Right renal cortex interstitium (tissue), 3 donors: Measurements from ENCODE around the gene ABCB8. TPM values are rescaled to one million over a fixed set of nuclear protein-coding genes. Genes with fewer than 3 reads are reported as not detected.

Source experiments
- DNase-seq, 3 donors: peaks; one replicate each; pipeline ENCODE4 v3.0.0-alpha.2; 2013; ENCODE audit warnings: low read depth in 3 of 3, low spot score in 2 of 3
- polyA plus RNA-seq, 3 donors: library from polyadenylated mRNA; unstranded; fragments of 120-200 nt; gene quantifications; one replicate each; pipeline ENCODE4 v1.2.1, GENCODE V29; 2013; ENCODE audit not compliant: insufficient read length in 3 of 3

ABCB8 gene
- polyA plus RNA-seq, 3 donors: 15.2 to 18.4 (median 15.5) TPM

DNA sequence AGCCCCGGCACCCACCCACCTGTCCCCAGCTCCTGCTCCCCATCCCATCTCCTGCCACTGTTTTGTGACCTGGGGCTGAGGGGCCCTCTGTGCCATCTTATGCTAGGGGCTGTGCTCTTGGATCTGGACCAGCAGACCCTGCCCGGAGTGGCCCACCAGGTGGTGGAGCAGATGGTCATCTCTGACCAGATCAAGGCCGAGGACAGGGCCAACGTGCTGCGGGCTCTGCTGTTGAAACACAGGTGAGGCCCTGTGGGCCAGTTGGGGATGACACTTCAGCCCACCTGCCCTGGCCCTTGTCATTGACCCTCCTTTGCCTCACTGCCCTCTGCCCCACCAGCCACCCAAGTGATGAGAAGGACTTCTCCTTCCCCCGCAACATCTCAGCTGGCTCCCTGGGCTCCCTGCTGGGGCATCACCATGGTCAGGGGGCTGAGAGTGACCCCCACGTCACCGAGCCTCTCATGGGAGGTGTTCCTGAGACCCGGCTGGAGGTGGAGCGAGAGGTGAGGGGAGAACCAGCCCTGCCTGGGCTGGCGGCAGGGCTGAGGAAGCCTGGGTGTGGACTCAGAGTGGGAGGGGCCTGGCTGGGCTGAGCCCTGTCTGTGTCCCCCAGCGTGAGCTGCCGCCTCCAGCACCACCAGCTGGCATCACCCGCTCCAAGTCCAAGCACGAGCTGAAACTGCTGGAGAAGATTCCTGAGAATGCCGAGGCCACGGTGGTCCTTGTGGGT lies 41.8 kb downstream of the ABCB8 start:
- no peak for DNase-seq

DNA sequence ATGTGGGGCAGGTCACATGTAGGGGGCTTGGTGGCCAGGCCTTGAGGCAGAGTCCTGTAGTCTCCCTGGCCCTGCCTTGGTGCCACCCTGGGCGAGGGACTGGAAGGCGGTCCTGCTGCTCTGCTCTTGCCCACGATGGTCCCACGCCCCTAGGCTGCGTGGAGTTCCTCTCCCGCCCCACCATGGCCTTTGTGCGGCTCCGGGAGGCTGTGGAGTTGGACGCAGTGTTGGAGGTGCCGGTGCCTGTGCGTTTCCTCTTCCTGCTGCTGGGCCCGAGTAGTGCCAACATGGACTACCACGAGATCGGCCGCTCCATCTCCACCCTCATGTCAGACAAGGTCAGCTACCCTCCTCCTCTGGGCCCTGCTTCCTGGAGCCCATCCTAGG lies 42.3 kb downstream of the ABCB8 start:
- DNase-seq: no peak

DNA sequence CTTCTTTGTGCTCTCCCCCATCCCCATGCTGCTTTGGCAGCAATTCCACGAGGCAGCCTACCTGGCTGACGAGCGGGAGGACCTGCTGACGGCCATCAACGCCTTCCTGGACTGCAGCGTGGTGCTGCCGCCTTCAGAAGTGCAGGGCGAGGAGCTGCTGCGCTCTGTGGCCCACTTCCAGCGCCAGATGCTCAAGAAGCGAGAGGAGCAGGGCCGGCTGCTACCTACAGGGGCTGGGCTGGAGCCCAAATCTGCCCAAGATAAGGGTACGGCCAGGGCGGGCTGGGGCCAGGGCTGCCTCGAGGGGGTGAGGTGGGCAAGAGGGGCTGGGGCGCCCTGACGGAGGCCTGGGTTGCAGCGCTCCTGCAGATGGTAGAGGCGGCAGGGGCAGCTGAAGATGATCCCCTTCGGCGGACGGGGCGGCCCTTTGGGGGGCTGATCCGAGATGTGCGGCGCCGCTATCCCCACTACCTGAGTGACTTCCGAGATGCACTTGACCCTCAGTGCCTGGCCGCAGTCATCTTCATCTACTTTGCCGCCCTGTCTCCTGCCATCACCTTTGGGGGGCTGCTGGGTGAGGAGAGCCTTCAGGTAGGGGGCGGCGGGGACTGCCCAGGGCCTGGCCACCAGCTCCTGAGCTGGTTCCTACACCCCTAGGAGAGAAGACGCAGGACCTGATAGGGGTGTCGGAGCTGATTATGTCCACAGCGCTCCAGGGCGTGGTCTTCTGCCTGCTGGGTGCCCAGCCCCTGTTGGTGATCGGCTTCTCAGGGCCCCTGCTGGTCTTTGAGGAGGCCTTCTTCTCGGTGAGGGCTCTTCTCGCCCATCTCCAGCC lies 43.0 kb downstream of the ABCB8 start:
- no peak for DNase-seq

DNA sequence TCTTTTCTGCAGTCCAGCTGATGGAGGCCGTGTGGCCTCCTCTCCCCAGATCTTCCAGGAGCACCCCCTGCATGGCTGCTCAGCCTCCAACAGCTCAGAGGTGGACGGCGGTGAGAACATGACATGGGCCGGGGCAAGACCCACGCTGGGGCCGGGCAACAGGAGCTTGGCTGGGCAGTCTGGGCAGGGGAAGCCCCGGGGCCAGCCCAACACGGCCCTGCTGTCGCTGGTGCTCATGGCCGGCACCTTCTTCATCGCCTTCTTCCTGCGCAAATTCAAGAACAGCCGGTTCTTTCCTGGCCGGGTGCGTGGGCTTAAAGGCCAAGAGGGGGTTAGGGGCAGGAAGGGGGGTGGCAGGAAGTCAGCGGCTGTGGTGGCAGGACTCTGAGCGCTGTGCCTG lies 45.7 kb downstream of the ABCB8 start:
- DNase-seq: no peak

DNA sequence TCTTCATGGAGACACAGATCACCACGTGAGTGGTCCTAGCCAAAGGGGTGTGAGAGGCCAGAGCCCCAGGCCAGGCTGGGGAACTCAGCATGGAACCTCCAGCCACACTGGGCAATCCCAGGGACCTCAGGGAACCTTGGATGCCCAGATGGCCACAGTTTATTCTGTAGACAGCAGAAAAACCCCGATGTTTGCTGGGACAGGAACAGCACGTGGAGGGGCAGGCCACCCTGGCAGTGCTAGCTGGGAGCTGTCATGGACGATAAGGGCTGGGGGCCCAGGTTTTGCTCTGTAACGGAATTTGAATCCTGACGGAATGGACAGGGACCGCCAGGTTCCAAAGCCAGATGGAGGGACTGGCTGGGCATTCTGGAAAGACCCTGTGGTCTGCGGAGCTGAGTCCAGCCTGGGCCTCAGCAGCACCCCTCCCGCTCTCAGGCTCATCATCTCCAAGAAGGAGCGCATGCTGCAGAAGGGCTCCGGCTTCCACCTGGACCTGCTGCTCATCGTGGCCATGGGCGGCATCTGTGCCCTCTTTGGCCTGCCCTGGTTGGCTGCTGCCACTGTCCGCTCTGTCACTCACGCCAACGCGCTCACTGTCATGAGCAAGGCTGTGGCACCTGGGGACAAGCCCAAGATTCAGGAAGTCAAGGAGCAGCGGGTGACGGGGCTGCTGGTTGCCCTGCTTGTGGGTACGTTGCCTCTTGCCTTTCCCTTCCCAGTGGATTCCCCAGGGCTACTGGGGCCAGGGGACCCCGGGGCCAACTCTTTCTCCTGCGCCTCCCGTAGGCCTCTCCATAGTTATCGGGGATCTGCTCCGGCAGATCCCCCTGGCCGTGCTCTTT lies 46.8 kb downstream of the ABCB8 start:
- DNase-seq: no peak

DNA sequence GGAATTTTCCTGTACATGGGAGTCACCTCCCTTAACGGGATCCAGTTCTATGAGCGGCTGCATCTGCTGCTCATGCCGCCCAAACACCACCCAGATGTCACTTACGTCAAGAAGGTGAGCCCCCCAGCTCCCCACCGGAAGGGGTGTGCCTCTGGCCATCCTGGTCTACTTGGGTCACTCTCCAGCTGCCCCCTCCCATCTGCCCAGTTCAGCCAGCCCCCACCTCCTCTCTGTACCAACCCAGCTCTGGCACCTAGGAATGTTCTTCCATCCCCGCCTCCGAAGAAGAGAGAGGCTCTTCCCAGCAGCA lies 47.4 kb downstream of the ABCB8 start:
- no peak for DNase-seq

DNA sequence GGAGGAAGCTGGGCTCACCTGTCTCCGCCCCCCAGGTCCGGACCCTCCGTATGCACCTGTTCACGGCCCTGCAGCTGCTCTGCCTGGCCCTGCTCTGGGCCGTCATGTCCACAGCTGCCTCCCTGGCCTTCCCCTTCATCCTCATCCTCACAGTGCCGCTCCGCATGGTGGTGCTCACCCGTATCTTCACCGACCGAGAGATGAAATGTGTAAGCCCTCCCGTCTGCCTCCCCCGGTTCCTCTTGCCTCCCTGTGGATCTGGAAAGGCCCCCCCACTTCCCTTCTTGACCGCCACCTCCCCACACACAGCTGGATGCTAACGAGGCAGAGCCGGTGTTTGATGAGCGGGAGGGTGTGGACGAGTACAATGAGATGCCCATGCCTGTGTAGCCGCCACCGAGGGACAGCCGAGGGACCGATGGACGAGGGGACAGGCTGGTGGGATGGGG lies 47.8 kb downstream of the ABCB8 start:
- no peak for DNase-seq

DNA sequence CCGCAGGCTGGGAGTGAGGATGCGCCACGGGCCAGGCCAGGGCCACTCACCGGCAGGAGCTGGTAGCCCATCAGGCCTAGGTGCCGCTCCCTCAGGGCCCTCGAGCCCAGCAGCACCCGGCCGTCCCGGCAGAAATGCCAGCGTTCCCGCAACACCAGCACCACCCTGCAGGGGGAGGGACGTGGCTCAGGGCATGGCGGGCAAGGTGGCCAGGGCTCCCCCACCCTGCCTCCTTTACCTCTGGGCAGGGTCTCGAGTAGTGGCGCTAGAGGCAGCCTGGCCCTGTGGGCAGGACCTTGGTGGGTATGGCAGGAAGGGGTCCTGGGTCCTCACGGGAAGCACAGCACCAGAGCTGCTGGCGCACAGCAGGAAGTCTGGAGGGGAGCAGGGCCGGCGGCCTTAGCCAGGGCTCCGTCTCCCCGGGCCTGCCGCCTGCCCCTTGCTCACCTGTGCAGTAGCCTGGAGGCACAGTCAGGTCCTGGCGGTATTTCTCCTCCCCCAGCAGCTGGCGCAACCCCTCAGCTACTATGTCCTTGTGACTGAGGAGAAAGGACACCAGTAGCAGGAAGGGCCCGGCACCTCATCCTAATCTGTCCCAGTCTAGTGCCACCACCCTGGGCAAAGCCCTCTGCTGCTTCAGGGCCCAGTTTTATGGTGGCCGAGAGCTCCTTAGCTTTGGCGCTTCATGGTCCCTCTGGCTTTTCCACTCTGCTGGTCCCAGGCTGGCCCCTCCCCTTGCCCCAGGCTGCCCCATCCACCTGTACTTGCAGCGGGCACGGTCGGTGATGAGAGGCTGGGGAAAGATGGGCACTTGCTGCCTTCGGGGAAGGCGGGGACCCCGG lies 48.8 kb downstream of the ABCB8 start:
- no peak for DNase-seq

DNA sequence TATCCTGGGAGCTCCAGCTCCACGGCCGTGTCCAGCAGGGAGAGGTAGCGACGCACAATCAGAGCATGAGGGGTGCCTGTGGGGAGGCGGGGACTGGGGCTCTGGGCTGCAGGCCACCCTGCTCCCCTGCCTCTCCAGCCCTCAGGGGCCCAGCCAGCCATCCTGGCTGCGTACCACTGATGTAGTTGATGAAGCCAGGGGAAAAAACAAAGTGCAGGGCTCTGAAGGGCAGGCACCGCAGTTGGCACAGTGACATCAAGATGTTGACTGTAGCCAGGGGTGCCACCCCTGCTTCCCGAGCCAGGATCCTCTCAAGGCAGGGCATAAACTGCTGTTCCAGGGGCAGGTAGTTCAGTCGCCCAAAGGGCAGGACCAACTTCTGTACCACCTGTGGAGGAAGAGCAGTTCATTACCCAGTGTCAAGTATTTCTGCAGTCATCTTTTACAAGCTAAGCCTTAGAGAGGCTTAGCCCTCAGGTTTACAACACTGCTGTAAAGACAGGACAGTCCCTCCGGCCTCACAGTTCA lies 49.5 kb downstream of the ABCB8 start:
- DNase-seq: no peak

DNA sequence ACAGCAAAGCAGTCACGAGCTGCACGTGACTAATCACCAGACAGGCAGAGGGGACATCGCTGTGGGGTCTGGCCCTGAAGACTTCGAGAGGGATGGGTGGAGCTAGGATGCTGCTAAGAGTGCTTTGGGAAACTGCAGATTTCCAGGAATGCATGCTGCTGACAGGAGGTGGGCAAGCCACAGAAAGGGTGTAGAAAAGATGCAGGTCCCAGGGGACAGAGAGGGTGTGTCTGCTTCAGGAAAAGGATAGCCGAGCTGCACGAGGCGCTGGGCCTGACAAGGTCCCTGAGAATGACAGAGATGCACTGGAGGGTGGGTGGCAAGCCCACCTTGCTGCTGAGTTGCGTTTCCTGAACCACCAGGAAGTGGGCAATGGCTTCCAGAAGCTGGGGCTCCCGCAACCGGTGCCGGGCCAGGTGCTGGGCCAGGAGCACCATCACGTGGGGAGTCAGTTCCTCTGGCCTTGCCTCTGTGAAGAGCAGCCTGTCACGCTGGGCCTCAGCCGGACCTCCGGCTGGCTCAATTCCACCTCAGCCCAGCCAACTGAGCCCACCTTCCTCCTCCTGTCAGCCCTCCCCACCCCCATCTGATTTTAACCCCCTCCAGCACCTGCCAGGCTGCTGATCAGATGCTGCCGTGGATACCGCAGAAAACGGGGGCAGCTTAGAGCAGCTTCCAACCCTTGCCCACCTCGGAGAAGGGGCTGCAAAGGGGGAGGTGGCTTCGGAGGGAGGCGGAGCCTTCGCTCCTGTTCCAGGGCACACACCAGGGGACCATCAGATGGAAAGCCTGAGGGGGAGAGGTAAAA lies 50.2 kb downstream of the ABCB8 start:
- no peak for DNase-seq

DNA sequence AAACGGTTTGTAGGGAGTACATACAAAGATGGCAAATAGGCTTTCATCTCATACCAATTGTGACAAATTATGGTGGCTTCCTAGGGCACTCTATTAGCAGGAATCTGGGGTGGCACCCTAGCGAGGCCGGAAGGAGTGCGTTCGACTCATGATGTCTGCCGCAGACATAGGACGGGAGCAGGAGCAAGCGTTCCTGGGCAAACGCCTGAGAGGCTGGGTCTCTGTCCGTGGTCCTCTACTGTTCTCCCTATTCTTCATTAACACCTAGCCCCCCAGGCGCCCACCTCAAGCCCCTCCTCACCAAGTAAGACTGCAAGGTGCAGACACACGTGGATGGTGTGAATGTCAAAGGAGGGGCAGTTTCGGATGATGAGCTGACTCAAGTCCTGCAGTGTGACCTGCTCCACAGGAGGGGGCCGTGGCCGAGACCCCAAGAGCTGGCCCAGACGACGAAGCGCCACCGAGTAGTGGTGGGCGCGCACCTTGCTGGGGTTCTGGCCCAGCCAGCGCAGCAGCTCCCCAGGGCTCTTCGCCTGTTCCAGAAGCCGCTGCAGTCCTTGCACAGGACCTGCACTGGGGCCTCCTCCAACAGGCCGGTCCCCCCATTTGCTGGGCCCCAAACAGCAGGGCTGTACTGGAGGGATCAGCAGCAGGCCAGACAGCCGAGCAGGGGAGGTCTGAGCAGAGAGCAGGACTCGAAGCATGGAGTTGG lies 51.1 kb downstream of the ABCB8 start:
- DNase-seq: no peak

DNA sequence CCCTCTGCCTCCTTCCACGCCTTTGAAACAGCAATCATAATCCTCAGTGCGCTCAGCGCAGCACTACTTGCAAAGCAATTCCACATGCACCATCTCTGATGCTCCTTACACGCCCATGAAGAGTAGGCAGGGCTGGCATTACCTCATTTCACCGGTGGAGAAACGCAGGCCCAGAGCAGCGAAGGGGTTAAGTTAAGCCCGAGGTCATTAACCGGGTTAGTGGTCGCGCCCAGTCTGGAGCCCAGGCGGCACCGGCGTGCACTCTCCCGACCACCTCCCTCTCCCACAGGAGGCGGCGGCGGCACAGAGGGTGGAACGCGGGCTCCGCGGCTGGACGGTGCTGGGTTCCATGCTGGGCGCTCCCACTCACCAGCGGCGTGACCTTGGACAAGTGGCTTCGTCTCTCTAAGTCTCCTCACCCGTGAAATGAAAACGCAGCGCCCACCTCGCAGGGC lies 51.8 kb downstream of the ABCB8 start:
- DNase-seq: no peak

DNA sequence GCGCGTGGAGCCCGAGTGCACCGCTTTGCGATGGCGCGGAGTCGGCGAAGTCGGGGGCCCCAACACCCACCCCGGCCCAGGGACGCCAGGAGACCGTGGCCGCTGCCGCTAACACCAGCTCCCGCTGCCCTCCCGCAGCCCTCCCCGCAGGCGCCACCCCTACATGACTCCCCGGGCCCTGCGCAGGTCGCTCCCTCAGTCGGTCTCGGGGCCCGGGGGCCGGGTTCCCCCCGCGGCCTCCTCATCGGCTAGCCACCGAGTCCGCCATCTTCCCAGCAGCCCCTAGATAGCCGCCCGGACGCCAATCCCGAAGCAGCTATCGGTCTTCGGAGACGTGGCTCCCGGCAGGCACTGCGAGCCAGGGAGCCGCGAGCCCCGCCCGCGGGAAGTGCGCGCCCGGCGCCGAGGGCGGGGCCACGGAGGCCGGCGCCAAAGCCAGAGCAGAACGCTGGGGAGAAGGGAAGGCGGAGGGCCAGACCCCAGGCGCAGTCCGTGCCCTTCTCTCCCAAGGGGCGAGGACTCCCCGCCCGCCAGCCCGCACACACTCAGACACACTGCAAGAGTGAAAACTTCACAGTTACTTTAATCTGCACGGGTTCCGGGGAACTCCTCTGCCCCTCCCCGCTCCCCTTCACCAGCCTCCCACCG lies 52.4 kb downstream of the ABCB8 start, which contains the start of gene FASTK:
Gene FASTK (minus strand): TSS at position 288 of the 648 bp plus-strand sequence. CDS start 43 bp downstream, at position 245.
- DNase-seq: peak in 1 of 3 donors; percentile 88

DNA sequence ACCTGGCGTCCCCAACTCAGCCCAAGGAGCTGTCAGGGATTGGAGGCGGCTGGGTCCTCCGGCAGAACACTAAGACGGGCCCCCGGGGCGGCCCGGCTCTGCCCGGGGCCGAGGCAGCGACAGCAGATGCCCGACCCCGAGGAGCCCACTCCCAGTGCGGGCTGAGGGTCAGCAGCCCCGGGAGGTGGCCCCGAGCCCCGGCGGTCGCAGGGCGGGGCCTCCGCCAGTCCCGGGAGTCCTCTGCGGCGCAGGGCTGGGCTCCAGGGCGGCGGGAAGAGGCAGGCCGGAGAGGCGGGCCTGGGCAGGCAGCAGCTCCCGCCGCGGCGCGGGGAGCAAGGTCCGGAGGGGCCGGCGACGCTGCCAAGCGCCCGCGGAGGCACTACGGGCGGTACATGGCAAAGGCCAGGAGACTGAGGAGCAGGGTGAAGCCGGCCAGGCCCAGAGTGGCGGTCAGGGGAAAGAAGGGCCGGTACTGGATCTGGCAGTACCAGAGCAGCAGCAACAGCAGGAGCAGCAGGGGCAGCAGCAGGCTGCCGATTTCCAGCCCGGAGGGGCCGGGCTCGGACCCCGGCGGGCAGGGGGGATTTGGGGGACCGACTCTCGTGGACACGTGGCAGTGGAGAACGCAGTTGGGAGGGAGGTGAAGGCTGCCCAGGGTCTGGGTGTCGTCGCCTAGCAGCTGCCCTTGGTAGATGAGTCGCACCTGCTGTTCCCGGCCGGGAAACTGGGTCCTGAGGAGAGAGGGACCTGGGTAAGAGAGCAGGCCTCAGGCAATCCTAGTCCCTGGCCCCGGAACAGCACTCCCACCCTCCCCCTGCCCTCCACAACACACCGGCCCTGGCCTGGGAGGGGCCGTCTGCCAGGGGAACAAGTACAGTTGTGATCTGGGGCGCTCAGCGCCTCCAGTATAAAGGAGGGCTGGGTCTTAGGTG lies 53.2 kb downstream of the ABCB8 start:
- DNase-seq: no peak

DNA sequence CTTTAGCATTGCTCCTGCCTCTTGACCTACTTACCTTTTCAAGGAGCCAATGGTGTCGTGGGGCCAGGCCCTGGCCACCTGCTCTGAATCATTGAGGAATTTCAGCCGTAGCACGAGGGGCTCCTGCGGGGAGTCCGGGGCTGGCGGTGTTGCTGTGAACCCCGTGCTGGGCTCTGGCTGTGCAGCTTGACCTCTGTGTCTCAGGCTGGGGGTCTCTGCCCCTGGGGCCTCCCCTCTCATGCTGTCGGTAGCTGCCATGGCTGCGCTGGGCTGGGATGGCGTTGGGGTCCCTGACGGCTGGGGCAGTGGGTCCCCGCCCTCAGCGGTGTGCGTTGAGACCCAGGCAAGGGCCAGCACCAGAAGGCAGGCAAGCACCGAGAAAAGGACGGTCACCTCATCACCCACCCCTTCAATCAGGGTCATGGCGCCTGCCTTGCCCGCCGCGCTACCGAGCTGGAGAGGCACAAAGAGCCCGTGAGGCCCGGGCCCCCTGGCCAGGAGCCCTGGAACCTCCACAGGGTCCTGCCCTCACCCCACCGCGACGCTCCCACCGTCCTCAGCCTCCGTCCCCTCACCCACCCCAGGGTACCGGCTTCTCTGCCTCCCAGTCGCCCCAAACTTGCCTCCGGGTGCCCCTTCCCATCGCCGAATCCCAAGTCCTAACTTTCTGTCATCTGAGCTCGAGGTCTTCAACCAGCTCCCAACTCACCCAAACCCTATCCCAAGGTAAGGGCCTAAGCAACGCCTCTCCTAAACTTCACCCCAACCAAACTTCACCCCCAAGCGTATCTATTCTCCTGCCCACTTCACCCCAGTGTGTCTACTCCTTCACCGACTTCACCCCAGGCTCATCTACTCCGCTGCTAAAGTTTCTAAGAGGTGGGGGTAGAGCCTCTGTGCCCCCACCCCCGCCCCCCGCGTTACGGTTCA lies 54.2 kb downstream of the ABCB8 start:
- no peak for DNase-seq
